Activated effector memory CD4-positive, alpha-beta T cell treated with Interleukin-2 at 50 U/mL for 16 hours (primary cell): ENCODE results near the gene NANOS2.
A peak's percentile ranks its signal among the peaks of the same experiment; 100 is the strongest.
"Not testable (repeated sequence)": the region's sequence is repeated elsewhere in the genome, so short reads cannot be mapped to it uniquely, and the experiment has no call there.

ENCODE experiments used
- DNase-seq: peaks from one replicate; pipeline ENCODE4 v3.0.0-alpha.2; 2020

The NANOS2 gene

DNA sequence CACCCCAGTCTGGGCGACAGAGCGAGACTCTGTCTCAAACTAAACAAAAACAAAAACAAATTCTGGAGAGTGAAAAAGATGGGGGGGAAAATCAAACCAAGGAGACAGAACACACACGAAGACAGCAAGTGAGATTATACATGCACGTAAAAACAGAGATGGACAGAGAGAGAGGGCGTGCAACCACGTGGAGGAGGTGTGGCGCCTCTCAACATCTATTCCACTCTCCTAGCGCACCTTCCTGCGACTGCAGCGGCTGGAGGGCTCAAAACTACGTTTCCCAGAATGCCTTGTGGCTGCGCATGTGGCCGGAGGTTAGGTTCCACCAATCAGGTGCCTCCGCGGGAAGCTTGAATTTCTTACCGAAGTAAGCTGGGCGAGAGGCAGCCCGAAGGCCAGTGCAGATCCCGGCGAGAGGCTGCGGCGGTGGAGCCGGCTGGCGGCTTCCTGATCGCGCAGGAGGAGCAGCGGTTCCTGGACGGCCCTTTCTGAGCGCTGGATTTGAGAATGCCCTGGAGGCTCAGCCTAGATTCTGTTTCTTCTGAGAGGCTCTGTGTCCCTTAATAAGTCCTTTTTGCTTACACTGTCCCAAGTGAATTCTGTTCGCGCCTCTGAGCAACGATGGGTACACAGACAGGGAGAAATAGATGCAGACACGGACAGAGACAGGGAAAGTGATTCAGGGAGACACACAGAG lies 13.1 kb upstream of the NANOS2 start:
- peak; percentile 76 for DNase-seq

DNA sequence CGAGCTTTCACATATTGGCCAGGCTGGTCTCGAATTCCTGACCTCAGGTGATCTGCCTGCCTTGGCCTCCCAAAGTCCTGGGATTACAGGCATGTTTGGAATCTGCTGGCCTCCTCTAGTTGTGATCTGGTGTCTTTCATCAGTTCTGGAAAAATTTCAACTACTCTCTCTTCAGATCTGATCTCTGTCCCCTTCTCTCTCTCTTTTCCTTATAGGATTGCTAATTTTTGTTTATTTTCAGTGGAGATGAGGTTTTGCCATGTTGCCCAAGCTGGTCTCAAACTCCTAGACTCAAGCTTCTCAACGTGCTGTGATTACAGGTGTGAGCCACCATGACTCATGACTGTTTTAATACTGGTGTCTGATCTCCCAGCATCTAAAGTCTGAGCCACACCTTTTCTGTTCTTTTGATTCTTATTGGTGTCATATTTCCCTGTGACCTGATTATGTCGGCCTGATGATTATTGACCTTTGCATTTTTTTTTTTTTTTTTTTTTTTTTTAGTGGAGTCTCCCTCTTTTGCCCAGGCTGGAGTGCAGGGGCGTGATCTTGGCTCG lies 10.4 kb upstream of the NANOS2 start:
- DNase-seq, result no peak

DNA sequence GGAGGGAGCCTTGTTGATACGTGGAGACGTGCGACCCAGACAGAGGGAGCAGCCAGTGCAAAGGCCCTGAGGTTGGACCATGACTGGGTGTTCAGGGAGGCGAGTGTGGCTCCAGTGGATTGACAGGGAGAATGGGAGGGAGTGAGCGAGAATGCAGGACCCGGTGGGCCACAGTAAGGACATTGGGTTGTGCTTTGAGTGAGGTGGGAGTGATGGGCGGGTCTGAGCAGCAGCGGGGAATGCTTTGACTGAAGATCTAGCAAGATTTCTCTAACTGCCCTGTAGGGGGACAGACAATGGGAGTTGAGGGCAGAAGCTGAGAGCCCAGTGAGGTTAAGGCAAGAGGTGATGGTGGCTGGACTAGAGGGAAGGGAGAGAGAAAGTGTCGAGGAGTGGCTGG lies 7.7 kb upstream of the NANOS2 start:
- no peak for DNase-seq

DNA sequence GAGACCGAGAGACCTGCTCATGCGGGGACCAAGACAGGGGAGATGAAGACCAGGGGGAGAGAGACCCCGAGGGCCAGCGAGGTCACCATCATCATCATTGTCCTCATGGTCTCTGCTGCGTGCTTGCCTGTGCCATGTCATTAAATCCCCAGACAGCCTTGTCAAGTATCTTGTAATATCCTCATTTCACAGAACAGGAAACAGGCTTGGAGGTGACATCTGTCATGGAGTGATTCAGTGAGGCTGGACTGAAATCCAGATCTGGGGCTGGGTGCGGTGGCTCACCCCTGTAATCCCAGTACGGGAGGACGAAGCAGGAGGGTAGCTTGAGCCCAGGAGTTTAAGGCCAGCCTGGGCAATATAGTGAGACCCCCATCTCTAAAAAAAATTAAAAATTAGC lies 5.9 kb upstream of the NANOS2 start:
- DNase-seq, result no peak

DNA sequence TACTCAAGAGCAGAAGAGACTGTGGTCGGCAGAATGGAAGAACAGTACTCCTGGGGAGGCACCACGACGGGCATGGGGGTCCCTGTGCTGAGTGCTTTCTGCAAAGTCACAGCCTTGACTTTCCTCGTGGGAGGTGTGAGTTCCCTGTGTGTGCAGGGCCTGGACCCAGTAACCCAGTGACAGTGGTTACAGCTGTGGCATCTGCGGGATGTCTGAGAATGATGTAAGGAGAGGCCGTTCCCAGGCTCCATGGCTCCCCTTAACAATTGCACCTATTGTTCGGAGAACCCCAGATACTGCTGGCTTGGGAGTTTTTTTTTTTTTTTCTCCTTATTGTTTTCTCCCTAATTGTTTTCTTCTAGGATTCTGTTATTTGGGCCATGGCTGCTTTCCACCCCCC lies 5.1 kb upstream of the NANOS2 start:
- DNase-seq, result no peak

DNA sequence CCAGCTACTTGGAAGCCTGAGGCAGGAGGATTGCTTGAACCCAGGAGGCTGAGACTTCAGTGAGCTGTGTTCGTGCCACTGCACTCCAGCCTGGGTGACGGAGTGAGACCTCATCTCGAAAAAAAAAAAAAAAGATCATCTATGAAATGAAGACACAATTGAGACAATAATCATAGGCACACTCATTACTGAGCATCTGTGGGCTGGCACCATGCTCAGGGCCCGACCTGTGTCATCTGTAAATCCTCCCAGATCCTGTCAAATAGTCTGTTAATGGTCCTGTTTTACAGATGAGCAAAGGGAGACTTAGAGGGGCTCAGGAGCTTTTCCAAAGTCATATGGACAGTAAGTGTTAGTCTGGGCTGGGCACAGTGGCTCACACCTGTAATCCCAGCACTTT lies 4.1 kb upstream of the NANOS2 start:
- no peak for DNase-seq

DNA sequence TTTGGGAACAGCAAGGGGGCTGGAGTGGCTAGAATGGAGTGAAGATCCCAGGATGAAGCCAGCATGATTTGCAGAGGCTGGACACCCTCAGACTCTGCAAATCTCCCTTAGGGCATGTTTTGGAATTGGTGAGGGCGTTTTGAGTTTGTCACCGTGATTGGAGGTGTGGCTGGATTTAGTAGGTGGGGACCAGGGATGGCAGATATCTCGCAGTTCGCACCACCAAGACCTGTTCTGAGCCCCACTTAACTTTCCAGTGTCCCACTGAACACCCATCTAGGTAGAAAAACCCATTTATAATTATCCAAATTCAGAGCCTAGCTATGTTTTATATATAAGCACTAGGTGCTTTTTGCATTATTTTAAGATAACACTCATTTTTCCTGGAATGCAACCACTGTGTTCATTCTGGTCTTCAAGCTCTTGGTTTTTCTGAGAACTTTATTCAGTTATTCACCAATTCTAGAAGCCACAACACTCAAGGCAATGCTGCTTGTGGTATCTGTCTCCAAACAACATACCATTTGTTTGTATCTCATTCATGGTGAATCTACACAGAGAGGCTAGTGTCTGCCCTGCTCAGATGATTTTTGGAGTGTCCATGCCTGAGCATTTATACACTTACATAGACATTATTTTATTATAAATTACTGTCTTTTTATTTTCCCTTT lies 3.0 kb upstream of the NANOS2 start:
- DNase-seq, result no peak

DNA sequence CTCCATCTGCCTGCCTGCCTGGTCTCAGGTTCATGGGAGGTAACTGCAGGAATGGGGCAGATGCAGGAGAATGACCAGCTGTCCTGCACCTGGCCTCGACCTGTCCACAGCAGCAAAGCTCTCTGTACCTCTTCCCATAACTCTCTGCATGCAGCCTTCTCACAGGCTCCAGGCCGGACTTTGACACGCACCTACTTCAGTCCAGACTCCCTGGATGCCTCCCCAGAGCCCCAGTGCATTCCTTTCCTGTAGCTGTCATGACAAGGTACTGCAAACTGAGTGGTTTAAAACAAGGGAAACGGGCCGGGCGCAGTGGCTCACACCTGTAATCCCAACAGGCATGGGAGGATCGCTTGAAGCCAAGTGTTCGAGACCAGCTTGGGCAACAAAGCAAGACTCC lies 3.3 kb downstream of the NANOS2 start:
- DNase-seq, result no peak

DNA sequence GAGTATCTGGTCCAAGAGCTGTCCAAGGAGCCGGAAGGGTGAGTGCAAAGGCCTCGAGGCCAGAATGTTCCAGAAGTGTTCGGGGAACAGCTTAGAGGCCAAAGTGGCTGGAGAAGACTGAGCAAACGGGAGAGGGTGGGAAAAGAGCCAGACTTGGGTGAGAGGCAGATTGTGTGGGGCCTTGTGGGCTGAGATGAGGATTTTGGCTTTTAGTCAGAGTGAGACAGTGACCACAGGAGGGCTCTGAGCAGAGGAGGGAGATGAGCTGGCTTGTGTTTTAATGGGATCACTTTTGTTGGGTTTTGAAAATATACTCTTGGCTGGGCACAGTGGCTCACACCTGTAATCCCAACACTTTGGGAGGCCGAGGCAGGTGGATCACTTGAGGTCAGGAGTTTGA lies 5.6 kb downstream of the NANOS2 start:
- no peak for DNase-seq

DNA sequence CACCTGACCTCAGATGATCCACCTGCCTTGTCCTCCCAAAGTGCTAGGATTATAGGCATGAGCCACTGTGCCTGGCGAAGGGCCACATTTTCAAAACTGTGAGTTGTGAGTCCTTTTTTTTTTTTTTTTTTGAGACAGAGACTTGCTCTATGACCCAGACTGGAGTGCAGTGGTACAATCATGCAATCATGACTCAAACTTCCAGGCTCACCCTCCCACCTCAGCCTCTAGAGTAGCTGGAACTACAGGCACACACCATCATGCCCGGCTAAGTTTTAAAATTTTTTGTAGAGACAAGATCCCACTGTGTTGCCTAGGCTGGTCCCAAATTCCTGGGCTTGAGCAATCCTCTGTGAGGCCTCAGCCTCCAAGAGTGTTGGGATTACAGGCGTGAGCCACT lies 8.4 kb downstream of the NANOS2 start:
- no peak for DNase-seq

DNA sequence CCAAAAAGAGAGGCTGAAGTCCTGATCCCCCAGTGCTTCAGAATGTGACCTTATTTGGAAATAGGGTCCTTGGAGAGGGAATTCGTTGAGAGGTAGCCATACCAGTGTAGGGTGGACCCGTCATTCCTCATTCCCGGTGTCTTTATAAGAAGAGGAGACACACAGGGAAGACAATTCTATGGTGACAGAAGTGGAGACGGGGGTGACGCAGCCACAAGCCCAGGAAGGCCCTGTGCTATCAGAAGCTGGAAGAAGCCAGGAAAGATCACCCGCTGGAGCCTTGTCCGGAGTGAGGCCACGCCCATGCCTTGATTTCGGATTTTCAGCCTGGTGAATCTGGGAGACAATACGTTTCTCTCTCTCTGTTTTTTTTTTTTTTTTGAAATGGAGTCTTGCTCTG lies 9.6 kb downstream of the NANOS2 start:
- DNase-seq, result no peak

DNA sequence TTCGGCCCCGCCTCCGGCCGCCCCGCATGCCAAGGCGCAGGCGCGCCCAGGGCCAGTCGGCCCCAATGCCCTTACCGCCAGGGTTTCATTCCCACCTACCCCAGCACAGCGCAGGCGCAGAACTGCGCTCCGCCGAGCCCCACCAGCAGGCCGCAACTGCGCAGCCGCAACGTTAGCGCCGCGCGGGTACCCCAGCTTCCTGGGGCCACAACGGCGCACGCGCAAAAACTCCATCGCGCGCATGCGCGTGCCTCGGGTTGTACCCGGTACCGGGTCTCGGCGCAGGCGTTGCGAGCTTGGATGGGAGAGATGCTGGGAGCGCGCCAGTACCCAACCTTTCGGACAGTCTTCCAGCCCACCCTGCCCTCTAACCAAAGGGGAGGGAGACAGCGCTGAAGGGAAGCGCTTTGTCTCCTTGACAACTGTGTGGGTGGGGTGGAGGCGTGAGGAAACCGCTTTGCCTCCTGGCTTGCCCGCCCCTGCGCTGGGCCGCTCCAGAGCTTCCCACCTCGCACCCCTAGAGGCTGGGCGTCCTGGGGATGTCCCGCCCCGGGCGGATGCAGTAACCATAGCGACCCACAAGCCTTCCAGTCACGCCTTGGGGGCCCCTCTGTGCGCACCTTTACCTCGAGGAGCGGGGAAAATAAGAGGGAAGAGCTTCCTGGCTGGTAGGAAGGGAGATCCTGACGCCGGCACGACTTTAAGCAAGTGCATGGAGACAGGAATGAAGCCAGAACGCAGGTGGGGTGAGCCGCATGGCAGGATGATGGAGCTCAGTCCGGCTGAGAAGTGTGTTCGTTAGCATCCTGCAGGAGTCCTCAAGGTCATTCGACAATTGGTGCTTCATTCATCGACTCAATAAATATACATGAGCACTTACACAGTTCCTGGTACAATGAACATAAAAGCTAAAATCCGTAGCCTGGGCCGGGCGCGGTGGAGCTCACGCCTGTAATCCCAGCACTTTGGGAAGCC lies 11.6 kb downstream of the NANOS2 start:
- peak; percentile 99 for DNase-seq

DNA sequence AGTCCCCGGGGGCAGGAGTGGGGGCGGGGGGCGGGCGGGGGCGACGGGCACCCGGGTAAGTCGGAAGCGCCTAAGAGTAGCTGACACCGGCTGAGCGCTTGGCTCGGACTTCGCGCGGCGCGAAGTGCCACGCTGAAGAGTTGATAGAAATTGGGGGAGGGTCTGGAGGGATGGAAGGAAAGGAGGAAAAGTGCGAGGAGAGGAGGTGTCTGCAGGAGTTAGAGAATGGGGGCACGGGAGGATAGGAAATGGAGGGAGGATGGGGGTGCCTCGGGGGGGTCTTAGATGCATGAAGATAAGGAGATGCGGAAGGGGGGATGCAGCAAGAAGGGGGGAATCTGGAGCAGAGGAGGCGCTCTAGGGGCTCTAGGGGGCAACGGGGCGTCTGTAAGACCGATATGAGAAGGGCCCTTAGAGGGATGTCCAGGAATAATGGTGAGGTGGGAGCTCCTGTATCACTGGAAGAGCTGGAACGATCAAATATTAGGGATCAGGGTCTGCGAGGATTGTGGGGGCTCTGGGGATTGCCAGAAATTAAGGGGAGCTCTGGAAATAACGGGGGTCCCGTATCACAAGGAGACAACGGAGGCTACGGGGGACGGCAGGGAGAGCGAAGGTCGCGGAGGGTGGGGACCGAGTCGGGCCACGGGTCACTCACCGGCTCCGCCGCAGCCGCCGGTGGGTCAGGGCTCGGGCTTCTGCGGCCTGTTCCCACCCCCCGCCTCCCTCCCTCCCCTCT lies 12.5 kb downstream of the NANOS2 start, which contains the start of gene MYPOP:
MYPOP (minus strand) TSS at position 702 of the 739 bp plus-strand sequence. CDS start 840 bp downstream, outside the sequence.
- DNase-seq, result no peak

DNA sequence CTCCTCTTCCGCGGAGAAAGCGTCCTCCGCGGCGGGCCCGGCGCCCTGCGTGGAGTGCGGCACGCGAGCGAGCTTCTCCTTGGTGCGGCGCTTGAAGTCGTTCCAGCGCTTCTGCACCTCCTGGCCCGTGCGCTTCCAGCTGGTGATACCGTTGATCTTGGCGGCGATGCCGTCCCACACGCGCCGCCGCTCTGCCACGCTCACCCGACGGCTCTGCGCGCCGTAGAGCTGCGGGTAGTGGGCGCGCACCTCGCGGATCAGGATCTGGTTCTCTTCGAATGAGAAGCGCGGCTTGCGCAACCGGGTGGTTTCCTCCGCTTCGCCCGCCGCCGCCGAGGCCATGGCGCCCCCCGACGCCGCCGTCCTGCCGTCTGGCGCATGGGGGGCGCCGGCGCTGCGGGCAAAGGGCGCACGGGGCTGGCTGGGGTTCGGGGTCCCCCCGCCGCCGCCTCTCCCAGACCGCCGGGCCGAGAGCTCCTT lies 13.1 kb downstream of the NANOS2 start:
- no peak for DNase-seq

DNA sequence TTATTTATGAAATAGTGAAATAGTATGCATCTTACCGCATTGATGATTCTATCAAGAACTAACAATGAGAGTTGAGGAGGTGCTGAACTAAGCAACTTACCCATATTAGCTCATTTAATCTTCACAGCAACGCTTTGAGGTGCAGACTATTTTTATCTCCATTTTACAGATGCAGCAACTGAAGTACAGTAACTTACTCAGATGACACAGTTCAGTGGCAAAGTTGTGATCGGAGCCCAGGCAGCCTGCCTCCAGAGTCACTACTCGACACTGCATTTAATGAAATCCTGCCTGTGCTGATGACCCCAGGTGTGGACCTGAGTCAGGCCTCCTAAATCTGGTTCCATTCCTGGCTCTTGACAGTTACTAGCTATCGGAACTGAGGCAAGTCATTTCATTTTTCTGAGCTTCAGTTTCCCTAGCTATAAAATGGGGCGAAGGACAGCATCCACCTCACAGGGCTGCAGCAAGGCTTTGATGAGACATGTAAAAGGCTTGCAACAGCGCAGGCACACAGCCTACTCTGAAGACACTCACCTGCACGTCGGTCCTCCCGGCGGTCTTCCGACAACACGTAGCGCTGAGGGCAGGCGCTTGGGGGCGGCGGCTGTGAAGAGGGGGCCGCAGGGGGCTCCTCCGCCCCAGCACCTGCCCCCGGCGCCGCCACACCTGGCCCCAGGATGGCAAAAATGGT lies 13.7 kb downstream of the NANOS2 start:
- DNase-seq, result no peak

DNA sequence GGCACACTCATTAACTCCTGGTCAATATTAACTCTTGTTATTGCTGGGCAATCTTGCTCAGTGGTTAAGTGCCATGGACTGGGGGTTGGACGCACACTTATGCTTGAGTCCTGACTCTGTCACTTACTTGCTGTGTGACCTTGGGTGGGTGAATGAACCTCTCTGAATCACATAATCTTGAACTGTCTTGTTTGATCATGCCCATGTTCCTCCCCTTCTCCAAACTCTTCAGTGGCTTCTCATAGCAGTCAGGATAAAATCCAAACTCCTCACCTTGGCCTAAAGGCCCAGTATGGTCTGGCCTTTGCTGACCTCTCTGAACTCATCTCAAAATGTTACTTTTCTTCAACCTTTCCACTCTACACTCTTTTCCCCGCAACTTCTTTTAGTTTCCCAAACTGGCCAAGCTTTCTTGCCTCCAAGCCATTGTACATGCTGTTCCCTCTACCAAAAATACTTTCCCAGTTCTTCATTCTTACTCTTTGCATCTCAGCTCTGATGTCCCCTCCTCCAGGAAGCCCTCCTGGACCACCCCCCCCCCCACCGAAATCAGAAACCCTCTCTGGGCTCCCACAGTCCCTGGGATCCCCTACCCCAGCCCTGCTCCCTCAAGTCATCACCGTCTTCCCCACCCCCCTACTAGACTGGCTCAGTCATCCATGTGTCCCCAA lies 14.5 kb downstream of the NANOS2 start:
- no peak for DNase-seq

DNA sequence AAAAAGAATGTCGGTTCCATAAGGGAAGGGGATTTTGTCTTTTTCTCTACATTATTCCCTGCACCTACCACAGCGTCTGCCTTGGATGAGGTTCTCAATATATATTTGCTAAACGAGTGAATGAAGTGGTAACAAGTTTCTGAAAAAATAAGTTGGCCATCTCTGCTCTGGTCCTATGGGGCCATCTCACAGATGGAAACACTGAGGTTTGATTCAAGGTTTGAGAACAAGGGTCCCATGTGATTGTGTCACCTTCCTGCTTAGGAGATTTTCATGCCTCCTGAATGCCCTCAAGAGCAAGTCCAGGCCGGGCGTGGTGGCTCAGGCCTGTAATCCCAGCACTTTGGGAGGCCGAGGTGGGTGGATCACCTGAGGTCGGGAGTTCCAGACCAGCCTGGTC lies 15.3 kb downstream of the NANOS2 start:
- no peak for DNase-seq

DNA sequence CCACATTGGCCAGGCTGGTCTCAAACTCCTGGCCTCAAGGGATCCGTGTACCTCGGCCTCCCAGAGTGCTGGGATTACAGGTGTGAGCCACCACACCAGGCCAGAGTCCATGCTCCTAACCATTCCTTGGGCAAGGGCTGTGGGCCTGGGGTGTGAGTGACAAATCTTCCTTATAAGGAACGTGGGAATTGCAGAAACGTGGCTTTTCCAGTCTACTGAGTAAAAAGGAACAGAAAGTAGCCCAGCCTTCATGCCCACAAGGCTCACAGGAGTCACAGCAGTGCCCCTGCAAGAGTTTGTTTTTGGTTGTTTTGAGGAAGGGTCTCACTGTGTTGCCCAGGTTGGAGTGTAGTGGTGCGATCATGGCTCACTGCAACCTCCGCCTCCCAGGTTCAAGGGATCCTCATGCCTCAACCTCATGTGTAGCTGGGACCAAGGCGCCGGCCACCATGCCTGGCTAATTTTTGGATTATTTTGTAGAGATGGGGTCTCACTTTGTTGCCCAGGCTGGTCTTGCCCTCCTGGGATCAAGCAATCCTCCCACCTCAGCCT lies 17.2 kb downstream of the NANOS2 start:
- DNase-seq, result no peak

DNA sequence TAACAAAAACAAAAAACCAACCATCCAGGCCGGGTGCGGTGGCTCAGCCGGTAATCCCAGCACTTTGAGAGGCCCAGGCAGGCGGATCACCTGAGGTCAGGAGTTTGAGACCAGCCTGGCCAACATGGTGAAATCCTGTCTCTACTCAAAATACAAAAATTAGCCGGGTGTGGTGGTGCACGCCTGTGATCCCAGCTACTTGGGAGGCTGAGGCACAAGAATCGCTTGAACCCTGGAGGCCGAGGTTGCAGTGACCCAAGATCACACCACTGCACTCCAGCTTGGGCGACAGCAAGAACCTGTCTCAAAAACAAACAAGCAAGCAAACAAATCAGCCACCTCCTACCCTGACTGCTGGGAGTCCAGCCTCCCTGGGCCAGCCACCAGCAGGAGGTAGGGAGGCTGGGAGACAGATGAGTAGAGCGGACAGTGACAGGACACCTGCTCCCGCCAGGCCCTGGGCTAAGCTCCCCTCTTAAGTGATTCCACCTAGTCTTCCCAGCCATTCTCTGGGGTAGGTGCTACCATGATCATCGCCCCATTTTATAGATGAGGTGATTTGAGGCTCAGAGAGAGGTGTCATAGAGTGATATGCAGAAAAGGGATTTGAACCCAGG lies 18.5 kb downstream of the NANOS2 start:
- DNase-seq, result not testable (repeated sequence)

DNA sequence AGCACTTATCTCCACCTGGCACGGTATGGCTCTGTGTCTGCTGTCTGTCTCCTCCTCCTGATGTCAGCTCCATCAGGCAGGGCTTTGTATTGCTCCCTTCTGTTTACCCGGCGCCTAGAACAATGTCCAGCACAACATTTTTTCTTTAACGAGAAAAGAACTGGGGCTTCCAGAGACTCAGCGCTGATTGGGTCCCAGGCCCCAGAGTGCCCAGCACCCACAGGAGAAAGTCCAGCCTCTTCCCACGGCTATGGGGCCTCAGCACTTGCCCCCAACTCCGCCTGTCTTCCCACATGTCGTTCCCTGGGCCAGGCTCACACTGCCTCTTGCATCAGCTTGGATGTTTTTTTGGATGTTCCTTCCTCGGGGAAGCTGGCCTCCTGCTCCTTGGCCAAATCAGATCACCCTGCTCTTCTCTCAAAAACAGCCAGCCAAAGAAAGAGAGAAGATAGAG lies 19.0 kb downstream of the NANOS2 start:
- DNase-seq, result no peak
